GM12891 (cell line): ENCODE data around the gene SNTG2.

Experiments used
- POLR2A ChIP-seq: IDR thresholded peaks from 2 replicates; pipeline ENCODE4 v1.6.1; 2011; ENCODE audit warnings: low read depth, low read length, control low read depth
- POLR2AphosphoS5 ChIP-seq: IDR thresholded peaks from 2 replicates; pipeline ENCODE4 v1.6.1; 2011; ENCODE audit warnings: low read depth, low read length, control low read depth
- TAF1 ChIP-seq: IDR thresholded peaks from 2 replicates; pipeline ENCODE4 v1.6.1; 2011; ENCODE audit warnings: low read depth, low read length, control low read depth

DNA sequence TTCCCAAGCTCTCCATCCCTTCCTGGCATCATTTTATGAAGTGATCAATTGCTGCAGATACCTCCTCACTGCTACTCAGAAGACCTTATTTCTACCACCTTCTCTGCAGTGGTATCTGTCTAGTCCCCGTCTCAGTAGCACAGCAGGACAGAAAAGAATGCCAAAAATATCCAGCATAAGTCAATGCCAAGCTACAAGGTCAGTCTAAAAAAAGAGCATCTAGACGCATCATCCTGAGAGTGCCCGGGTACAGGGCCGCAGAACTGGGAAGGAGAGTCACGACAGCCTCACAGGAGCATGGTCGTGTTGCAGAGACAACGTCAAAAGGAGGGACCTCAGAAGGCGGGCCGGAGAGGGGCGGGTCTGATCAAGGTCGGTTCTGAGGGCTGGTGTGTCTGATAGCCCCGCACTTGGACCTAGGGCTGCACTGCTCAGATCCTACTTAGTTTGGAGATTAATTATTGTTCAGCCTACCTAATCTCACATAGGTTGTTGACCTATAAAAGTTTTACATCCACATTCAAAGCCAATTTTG is 24.3 kb upstream of the SNTG2 start:
- TF ChIP-seq TAF1 (no peak), POLR2A (no peak), POLR2AphosphoS5 (no peak)
